ENCODE data around the gene MTFR1L. TPM values are rescaled to one million over a fixed set of nuclear protein-coding genes. Genes with fewer than 3 reads are reported as not detected.

The MTFR1L gene
- total RNA-seq, 4 donors from 2014 or later, result 73.2 to 125 (median 93.6) TPM

- intact Hi-C loops (cut with DNase I; ENCODE audit: low total_unique reads) (no loop called here), in situ Hi-C loops (cut with MboI; ENCODE audit: low pct_ligation_motif_present in 1 of 4, low pct_unique_long_range_greater_than_20kb in 1 of 4, low sequenced_read_pairs in 3 of 4) (no loop called here)
- no peaks in the 10 kb centered on the region for H3K9me3 ChIP-seq
- TF ChIP-seq POLR2A (IDR thresholded peaks at IDR 0.05), result no peak
- no peak for TF ChIP-seq POLR2AphosphoS5 (IDR thresholded peaks at IDR 0.05)
- no peak for TF ChIP-seq EP300 (IDR thresholded peaks at IDR 0.05; ENCODE audit: low read depth)
- TF ChIP-seq, protein P1, sequence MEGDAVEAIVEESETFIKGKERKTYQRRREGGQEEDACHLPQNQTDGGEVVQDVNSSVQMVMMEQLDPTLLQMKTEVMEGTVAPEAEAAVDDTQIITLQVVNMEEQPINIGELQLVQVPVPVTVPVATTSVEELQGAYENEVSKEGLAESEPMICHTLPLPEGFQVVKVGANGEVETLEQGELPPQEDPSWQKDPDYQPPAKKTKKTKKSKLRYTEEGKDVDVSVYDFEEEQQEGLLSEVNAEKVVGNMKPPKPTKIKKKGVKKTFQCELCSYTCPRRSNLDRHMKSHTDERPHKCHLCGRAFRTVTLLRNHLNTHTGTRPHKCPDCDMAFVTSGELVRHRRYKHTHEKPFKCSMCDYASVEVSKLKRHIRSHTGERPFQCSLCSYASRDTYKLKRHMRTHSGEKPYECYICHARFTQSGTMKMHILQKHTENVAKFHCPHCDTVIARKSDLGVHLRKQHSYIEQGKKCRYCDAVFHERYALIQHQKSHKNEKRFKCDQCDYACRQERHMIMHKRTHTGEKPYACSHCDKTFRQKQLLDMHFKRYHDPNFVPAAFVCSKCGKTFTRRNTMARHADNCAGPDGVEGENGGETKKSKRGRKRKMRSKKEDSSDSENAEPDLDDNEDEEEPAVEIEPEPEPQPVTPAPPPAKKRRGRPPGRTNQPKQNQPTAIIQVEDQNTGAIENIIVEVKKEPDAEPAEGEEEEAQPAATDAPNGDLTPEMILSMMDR (IDR thresholded peaks at IDR 0.05), result no peak
- no peak for DNase-seq
- 98 to 100% methylated on average over 2 to 5 of the region's 5 CpGs for WGBS, 2 donors (ENCODE audit: low coverage in 1 of 2)
- no peaks in the 10 kb centered on the region for H3K36me3 ChIP-seq
- no peak overlapping the region for H3K4me3 ChIP-seq
- H3K4me1 ChIP-seq, result peaks cover 0 to 40% (median 17%) of the 10 kb centered on the region in 4 donors
- no peak overlapping the region for H3K27ac ChIP-seq
- H3K27me3 ChIP-seq, result no peaks in the 10 kb centered on the region
Measured at GRCh38 chr1:25772164-25772563, 47.6 kb upstream of the MTFR1L start.

GRCh38 chr1:25772692-25773245 is 47.0 kb upstream of the MTFR1L start:
- no peak for DNase-seq
- H3K27me3 ChIP-seq, result no peaks in the 10 kb centered on the region
- H3K36me3 ChIP-seq, result no peaks in the 10 kb centered on the region
- in situ Hi-C loops (cut with MboI; ENCODE audit: low pct_ligation_motif_present in 1 of 4, low pct_unique_long_range_greater_than_20kb in 1 of 4, low sequenced_read_pairs in 3 of 4) (no loop called here), intact Hi-C loops (cut with DNase I; ENCODE audit: low total_unique reads) (no loop called here)
- no peak overlapping the region for H3K27ac ChIP-seq
- no peaks in the 10 kb centered on the region for H3K9me3 ChIP-seq
- 80 to 87% methylated on average over 3 to 5 of the region's 5 CpGs for WGBS, 2 donors (ENCODE audit: low coverage in 1 of 2)
- no peak for TF ChIP-seq POLR2A (IDR thresholded peaks at IDR 0.05)
- no peak for TF ChIP-seq EP300 (IDR thresholded peaks at IDR 0.05; ENCODE audit: low read depth)
- peaks cover 0 to 40% (median 17%) of the 10 kb centered on the region in 4 donors for H3K4me1 ChIP-seq
- no peak overlapping the region for H3K4me3 ChIP-seq

- Histone ChIP-seq H3K27ac (no peak overlapping the region), H3K4me1 (peaks cover 0 to 40% (median 17%) of the 10 kb centered on the region in 4 donors), H3K4me3 (no peak overlapping the region), H3K36me3 (no peaks in the 10 kb centered on the region), H3K27me3 (no peaks in the 10 kb centered on the region), H3K9me3 (no peaks in the 10 kb centered on the region)
- intact Hi-C loops (cut with DNase I; ENCODE audit: low total_unique reads), result no loop called here
- in situ Hi-C loops (cut with MboI; ENCODE audit: low pct_ligation_motif_present in 1 of 4, low pct_unique_long_range_greater_than_20kb in 1 of 4, low sequenced_read_pairs in 3 of 4), result no loop called here
- TF ChIP-seq POLR2AphosphoS5 (IDR thresholded peaks at IDR 0.05) (no peak), POLR2A (IDR thresholded peaks at IDR 0.05) (no peak), EP300 (IDR thresholded peaks at IDR 0.05; ENCODE audit: low read depth) (no peak)
- TF ChIP-seq, protein P1 (IDR thresholded peaks at IDR 0.05), result no peak
- peak; percentile 26 for DNase-seq
- 44% methylated on average over 4 of the region's 4 CpGs; no CpG with 5 or more reads in 1 of the 2 donors for WGBS, 2 donors (ENCODE audit: low coverage in 1 of 2)
Measured at GRCh38 chr1:25773441-25774125, 46.2 kb upstream of the MTFR1L start.

DNA sequence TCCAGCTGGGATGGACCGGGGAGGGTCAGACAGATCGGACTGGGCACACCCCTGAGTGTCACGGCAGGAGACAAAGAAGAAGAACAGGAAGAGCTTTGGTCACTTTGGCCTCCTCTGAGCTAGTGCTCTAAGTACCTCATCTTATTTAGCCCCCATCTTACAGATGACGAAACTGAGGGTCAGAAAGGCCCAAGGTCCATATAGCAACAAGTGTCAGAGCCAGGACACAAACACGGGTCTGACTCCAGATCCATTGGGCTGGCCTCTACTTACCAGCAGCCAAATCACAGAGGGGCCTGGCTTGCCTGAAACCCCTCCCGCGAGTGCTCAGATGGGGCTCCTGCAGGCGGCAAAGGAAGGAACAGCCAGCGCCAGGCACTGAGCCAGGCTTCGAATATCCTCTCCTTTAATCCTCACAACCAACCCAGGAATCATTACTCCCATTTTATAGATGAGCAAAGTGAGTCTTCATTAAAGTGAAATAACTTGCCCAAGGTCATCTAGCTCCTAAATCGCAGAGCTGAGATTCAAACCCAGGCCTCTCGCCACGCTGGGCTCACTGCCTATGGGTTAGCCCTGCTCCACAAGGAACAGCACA is 45.4 kb upstream of the MTFR1L start:
- TF ChIP-seq EP300 (IDR thresholded peaks at IDR 0.05; ENCODE audit: low read depth) (no peak), POLR2AphosphoS5 (IDR thresholded peaks at IDR 0.05) (no peak)
- Histone ChIP-seq H3K27ac (no peak overlapping the region), H3K4me3 (no peak overlapping the region), H3K36me3 (no peaks in the 10 kb centered on the region), H3K27me3 (no peaks in the 10 kb centered on the region), H3K9me3 (no peaks in the 10 kb centered on the region), H3K4me1 (peaks cover 0 to 40% (median 17%) of the 10 kb centered on the region in 4 donors)
- WGBS, 2 donors (ENCODE audit: low coverage in 1 of 2), result 80 to 81% methylated on average over 4 to 13 of the region's 13 CpGs
- in situ Hi-C loops (cut with MboI; ENCODE audit: low pct_ligation_motif_present in 1 of 4, low pct_unique_long_range_greater_than_20kb in 1 of 4, low sequenced_read_pairs in 3 of 4) (no loop called here), intact Hi-C loops (cut with DNase I; ENCODE audit: low total_unique reads) (no loop called here)
- no peak for DNase-seq

Measured in transverse colon (tissue), 4 donors.